NCI-H1436 (cell line): ENCODE results near the gene LMAN1L.
A peak's percentile ranks its signal among the peaks of the same experiment; 100 is the strongest.

ENCODE experiments used
- DNase-seq: peaks from one replicate; lab custom pipeline; 2025; lab: John Stamatoyannopoulos, UW

Gene LMAN1L

GRCh38 chr15:74838137-74838516 lies 25.5 kb downstream of the LMAN1L start:
- no peak for DNase-seq

GRCh38 chr15:74838746-74839525 lies 26.3 kb downstream of the LMAN1L start:
- no peak for DNase-seq

- DNase-seq = no peak
These were observed 27.1 kb downstream of the LMAN1L start for GRCh38 chr15:74839526-74840395.

GRCh38 chr15:74840851-74841775 lies 28.5 kb downstream of the LMAN1L start:
- no peak for DNase-seq

GRCh38 chr15:74841891-74842373 lies 29.3 kb downstream of the LMAN1L start:
- DNase-seq = no peak

- peak; percentile 92 for DNase-seq
These were observed 30.2 kb downstream of the LMAN1L start, which contains the start of gene ULK3 for GRCh38 chr15:74842581-74843444. ULK3 (minus strand) TSS chr15:74843156; CDS start chr15:74843105, 51 bp downstream.

GRCh38 chr15:74843445-74843828 lies 30.8 kb downstream of the LMAN1L start:
- DNase-seq = no peak

GRCh38 chr15:74843891-74844299 lies 31.3 kb downstream of the LMAN1L start:
- no peak for DNase-seq

GRCh38 chr15:74844319-74845207 lies 31.9 kb downstream of the LMAN1L start:
- DNase-seq = no peak

GRCh38 chr15:74845208-74845568 lies 32.6 kb downstream of the LMAN1L start:
- DNase-seq = no peak

GRCh38 chr15:74845581-74845980 lies 32.9 kb downstream of the LMAN1L start:
- DNase-seq = no peak

GRCh38 chr15:74847432-74847831 lies 34.8 kb downstream of the LMAN1L start:
- DNase-seq = no peak

- no peak for DNase-seq
These were observed 37.8 kb downstream of the LMAN1L start for GRCh38 chr15:74850393-74850792.

- no peak for DNase-seq
These were observed 39.3 kb downstream of the LMAN1L start for GRCh38 chr15:74851960-74852359.

- DNase-seq = no peak
These were observed 41.9 kb downstream of the LMAN1L start for GRCh38 chr15:74854453-74855022.

- DNase-seq = no peak
These were observed 43.2 kb downstream of the LMAN1L start for GRCh38 chr15:74855857-74856256.

- DNase-seq = no peak
These were observed 43.9 kb downstream of the LMAN1L start for GRCh38 chr15:74856537-74856936.

- no peak for DNase-seq
These were observed 44.5 kb downstream of the LMAN1L start for GRCh38 chr15:74857082-74857655.
